Kidney epithelial cell (primary cell): ENCODE measurements around the gene GPC1. TPM values are rescaled to one million over a fixed set of nuclear protein-coding genes. Genes with fewer than 3 reads are reported as not detected.
A peak's percentile ranks its signal among the peaks of the same experiment; 100 is the strongest.
"Not testable (repeated sequence)": the region's sequence is repeated elsewhere in the genome, so short reads cannot be mapped to it uniquely, and the experiment has no call there.

ENCODE experiments used
- DNase-seq: peaks from one replicate; pipeline ENCODE4 v3.0.0-alpha.2; 2010; ENCODE audit warnings: low read depth
- H3K27me3 ChIP-seq: 2 replicates; pipeline ENCODE4 v1.6.0; 2011; ENCODE audit warnings: low read length; ENCODE audit not compliant: control insufficient read depth, insufficient read depth
- H3K36me3 ChIP-seq: 2 replicates; pipeline ENCODE4 v1.5.1; 2011; ENCODE audit warnings: low read length; ENCODE audit not compliant: control insufficient read depth, insufficient read depth
- H3K4me3 ChIP-seq: 2 replicates; pipeline ENCODE4 v1.5.1; 2011; ENCODE audit warnings: low read depth, mild to moderate bottlenecking, control low read depth, low read length
- total RNA-seq: library from RNA; depleted of rRNA; stranded (reverse); fragments of >200 nt; gene quantifications from 2 replicates; pipeline ENCODE4 v1.2.3, GENCODE V29; 2015
- TF ChIP-seq, protein P1 (sequence below): IDR thresholded peaks from 2 replicates; pipeline ENCODE4 v1.5.1; 2011; ENCODE audit warnings: mild to moderate bottlenecking, moderate library complexity, low read length, control low read depth, inconsistent platforms; ENCODE audit not compliant: insufficient read depth, poor library complexity, severe bottlenecking

GPC1 gene
- total RNA-seq, 1 donor from 2014 or later = 75.2 TPM

DNA sequence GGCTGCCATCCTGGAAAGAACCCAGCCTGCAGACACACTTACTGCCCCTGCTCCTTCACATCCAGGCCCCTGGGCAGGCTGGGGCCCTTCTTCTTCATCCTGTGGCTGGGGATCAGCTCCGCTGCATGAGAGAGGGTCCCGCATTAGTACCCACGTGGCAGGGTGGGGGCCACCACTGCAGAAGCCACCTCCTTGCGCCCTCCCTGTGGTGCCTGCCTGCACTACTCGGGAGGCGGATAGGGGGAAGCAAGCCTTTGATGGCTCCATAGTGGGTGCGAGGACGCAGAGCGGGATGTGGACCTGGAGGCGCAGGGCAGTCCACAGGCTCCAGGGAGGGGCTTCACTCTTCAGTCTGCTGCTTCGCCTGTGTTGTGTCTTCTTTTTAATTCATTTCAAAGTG, 46.7 kb downstream of the GPC1 start:
- H3K36me3 ChIP-seq = no peaks in the 10 kb centered on the region
- peaks cover 3% of the 10 kb centered on the region for H3K27me3 ChIP-seq
- no peak overlapping the region for H3K4me3 ChIP-seq
- no peak for DNase-seq
- TF ChIP-seq, protein P1, sequence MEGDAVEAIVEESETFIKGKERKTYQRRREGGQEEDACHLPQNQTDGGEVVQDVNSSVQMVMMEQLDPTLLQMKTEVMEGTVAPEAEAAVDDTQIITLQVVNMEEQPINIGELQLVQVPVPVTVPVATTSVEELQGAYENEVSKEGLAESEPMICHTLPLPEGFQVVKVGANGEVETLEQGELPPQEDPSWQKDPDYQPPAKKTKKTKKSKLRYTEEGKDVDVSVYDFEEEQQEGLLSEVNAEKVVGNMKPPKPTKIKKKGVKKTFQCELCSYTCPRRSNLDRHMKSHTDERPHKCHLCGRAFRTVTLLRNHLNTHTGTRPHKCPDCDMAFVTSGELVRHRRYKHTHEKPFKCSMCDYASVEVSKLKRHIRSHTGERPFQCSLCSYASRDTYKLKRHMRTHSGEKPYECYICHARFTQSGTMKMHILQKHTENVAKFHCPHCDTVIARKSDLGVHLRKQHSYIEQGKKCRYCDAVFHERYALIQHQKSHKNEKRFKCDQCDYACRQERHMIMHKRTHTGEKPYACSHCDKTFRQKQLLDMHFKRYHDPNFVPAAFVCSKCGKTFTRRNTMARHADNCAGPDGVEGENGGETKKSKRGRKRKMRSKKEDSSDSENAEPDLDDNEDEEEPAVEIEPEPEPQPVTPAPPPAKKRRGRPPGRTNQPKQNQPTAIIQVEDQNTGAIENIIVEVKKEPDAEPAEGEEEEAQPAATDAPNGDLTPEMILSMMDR = no peak

DNA sequence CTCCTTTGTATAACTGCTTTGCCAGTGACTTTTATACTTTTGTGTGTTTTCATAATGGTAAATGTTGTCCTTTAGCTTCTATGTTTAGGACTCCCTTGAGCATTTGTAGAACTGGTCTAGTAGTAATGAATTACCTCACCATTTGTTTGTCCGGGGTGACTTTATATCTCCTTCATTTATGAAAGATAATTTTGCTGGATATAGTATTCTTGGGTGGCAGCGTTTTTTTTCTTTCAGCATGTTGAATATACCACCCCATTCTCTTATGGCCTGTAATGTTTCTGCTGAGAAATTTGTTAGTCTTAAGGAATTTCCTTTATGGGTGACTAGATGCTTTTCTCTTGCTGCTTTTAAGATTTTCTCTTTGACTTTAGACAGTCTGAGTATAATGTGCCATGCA, 56.0 kb downstream of the GPC1 start:
- H3K4me3 ChIP-seq = no peak overlapping the region
- TF ChIP-seq, protein P1 = no peak
- DNase-seq = no peak
- no peaks in the 10 kb centered on the region for H3K36me3 ChIP-seq
- no peaks in the 10 kb centered on the region for H3K27me3 ChIP-seq

DNA sequence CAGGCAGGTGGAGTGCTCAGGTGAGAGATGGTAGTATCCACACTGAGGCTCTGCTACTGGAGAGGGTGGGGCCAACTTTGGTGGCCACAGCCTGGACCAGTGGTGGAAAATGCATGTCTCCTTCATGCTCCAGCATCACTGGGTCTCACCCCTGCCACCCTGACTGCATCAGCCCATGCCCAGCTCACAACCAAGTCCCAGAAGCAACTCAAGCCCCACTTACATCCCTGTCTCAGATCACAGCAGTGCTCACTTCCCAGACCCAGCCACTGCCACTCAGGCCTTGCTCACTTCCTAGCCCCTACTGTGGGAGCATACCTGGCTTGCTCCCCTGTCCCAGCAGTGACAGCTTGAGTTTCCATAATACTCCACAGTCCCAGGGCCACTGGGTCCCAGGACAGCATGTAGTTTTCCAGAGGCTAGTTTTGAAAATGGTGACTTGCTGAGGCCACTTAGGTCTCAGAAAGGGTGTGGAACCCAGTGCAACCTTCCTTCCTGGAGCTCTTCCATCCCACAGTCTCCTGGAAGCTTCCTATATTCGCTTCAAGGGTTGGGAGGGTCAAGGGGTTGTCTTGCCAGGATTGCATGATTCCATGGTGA, 58.8 kb downstream of the GPC1 start:
- TF ChIP-seq, protein P1 = no peak
- Histone ChIP-seq H3K4me3 (no peak overlapping the region), H3K36me3 (no peaks in the 10 kb centered on the region), H3K27me3 (no peaks in the 10 kb centered on the region)
- DNase-seq = no peak

DNA sequence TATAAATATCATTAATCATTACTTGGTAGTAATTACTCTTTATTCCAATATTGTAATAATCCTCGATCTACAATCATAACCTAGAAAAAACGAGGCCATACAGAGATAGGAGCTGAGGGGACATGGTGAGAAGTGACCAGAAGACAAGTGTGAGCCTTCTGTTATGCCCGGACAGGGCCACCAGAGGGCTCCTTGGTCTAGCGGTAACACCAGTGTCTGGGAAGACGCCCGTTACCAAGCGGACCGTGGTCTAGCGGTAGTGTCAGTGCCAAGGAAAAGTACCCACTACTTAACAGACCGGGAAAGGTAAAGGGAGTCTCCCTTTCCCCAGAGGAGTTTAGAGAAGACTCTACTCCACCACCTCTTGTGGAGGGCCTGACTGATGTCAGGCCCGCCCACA, 59.5 kb downstream of the GPC1 start:
- H3K27me3 ChIP-seq, H3K36me3 ChIP-seq, DNase-seq, H3K4me3 ChIP-seq: not testable (repeated sequence)
- TF ChIP-seq, protein P1 = peak; percentile 17

- DNase-seq, H3K4me3 ChIP-seq, H3K36me3 ChIP-seq, H3K27me3 ChIP-seq: not testable (repeated sequence)
- TF ChIP-seq, protein P1 = peak; percentile 39
Measured at GRCh38 chr2:240497082-240497481, 61.6 kb downstream of the GPC1 start.
